Measurements from ENCODE around the gene S1PR2. TPM values are rescaled to one million over a fixed set of nuclear protein-coding genes. Genes with fewer than 3 reads are reported as not detected.

The S1PR2 gene, protein sequence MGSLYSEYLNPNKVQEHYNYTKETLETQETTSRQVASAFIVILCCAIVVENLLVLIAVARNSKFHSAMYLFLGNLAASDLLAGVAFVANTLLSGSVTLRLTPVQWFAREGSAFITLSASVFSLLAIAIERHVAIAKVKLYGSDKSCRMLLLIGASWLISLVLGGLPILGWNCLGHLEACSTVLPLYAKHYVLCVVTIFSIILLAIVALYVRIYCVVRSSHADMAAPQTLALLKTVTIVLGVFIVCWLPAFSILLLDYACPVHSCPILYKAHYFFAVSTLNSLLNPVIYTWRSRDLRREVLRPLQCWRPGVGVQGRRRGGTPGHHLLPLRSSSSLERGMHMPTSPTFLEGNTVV
- total RNA-seq, result 10 to 100 TPM; 18.4 to 19.9 TPM
- 2.2 TPM for polyA plus RNA-seq

DNA sequence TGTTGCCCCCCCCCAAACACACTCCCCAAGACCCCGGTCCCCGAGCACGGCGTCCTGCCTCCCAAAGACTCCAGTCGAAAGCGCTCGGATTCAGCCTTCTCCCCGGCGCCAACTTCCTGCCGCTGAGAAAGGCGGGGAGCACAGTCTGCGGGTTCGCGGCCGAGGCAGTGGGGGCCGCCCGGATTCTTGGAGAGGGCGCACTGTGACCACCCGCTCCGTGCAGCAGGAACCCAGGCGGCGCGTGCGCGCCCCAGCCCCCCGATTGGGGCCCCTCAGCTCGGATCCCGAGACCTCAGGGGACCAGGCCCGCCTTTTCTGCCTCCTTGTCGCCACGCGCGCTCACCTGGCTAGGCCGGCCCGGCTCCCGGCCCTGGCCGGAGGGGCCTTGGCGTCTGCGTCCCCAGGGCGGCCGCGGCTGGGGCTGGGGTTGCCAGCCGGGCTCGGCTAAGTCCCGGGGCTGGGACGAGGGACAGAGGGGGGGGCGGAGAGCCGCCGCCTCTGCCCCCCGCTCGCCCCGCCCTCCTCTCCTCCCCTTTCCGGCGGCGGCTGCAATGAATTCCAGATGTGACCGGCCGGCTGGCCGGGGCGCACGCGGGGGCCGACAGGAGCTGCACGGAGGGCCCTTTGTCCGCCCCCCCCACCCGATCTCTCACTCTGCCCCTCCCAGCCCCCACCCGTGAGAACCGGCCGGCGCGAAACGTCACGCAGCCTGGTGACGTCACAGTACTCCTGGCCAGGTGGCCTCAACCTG, at the start of gene S1PR2:
Gene S1PR2 (minus strand): TSS at position 471 of the 751 bp plus-strand sequence. CDS start 6,426 bp downstream, outside the sequence.
- Histone ChIP-seq H3K9me3 (ENCODE audit: low read length) (no peaks in the 10 kb centered on the region), H3K36me3 (ENCODE audit: insufficient read depth, low read length) (no peaks in the 10 kb centered on the region), H3K27me3 (ENCODE audit: insufficient read depth, low read length, poor library complexity, severe bottlenecking) (no peaks in the 10 kb centered on the region), H3K4me3 (ENCODE audit: low read length) (peak within 1 kb of the TSS; percentile 79), H3K27ac (ENCODE audit: low read depth, low read length) (peak within 1 kb of the TSS; percentile 88), H3K4me1 (ENCODE audit: insufficient read depth, low read length) (peaks cover 31% of the 10 kb centered on the region)
- CTCF ChIA-PET, result interaction anchor here (1.6 to 10.5 kb wide), 2 partner anchors 11 to 19 kb away, joined by 4 to 73 read pairs; no protein-coding TSS in a partner anchor
- peak within 1 kb of the TSS; percentile 77 to 99 (median 92) for H3K27ac Mint-ChIP-seq
- no peaks in the 10 kb centered on the region for H3K27me3 Mint-ChIP-seq
- H3K36me3 Mint-ChIP-seq, result peaks cover 0 to 3% (median 0%) of the 10 kb centered on the region in 3 donors
- POLR2A ChIA-PET, result no interaction called here
- peaks cover 19 to 37% (median 31%) of the 10 kb centered on the region in 3 donors for H3K4me1 Mint-ChIP-seq
- DNase-seq, result peak; percentile 56 to 81 (median 68)
- H3K9me3 Mint-ChIP-seq, result no peaks in the 10 kb centered on the region
- H3K4me3 Mint-ChIP-seq, result peak within 1 kb of the TSS; percentile 85 to 97 (median 90)

- H3K27ac Mint-ChIP-seq, result peak overlapping the region; percentile 24 to 95 (median 92)
- DNase-seq, result no peak
- CTCF ChIA-PET, result interaction anchor here (0.9 to 3.4 kb wide), 6 partner anchors 10 to 109 kb away, joined by 3 to 27 read pairs (median 6); partner anchors contain the start of gene ICAM1
- no peaks in the 10 kb centered on the region for H3K27me3 Mint-ChIP-seq
- H3K4me1 Mint-ChIP-seq, result peaks cover 17 to 30% (median 24%) of the 10 kb centered on the region in 3 donors
- no peaks in the 10 kb centered on the region for H3K9me3 ChIP-seq (ENCODE audit: low read length)
- peak overlapping the region in 6 of 7 donors; percentile 9 to 72 (median 58) for H3K4me3 Mint-ChIP-seq
- POLR2A ChIA-PET, result interaction anchor here (0.7 to 1.3 kb wide), 3 partner anchors 10 to 281 kb away, joined by 4 to 13 read pairs (median 5); partner anchors contain the start of gene ICAM1
- H3K4me3 ChIP-seq (ENCODE audit: low read length), result no peak overlapping the region
- no peaks in the 10 kb centered on the region for H3K27me3 ChIP-seq (ENCODE audit: insufficient read depth, low read length, poor library complexity, severe bottlenecking)
- H3K36me3 ChIP-seq (ENCODE audit: insufficient read depth, low read length), result peaks cover 2% of the 10 kb centered on the region
- no peak overlapping the region for H3K27ac ChIP-seq (ENCODE audit: low read depth, low read length)
- H3K9me3 Mint-ChIP-seq, result no peaks in the 10 kb centered on the region
- peaks cover 3 to 50% (median 5%) of the 10 kb centered on the region in 3 donors for H3K36me3 Mint-ChIP-seq
- no peaks in the 10 kb centered on the region for H3K4me1 ChIP-seq (ENCODE audit: insufficient read depth, low read length)
Measured at GRCh38 chr19:10279737-10280442, 48.8 kb upstream of the S1PR2 start.

DNA sequence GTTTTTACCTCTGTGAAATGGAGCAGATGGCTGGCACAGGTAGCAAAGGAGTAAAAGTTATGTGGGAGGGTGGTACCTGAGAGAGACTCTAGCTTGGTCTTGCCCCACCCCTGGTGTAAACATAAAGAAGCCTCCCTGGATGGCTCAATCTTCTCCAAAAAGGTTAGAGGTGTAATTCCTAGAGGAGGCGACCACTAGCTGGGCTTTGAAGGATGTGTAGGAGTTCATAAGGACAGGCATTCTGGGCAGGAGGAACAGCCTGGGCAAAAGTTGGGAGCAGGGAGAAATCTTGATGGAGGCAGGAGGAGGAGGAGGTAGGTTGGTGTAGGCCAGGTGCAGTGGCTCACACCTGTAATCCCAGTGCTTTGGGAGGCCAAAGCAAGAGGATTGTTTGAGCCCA, 47.8 kb upstream of the S1PR2 start:
- peaks cover 0 to 47% (median 4%) of the 10 kb centered on the region in 3 donors for H3K36me3 Mint-ChIP-seq

DNA sequence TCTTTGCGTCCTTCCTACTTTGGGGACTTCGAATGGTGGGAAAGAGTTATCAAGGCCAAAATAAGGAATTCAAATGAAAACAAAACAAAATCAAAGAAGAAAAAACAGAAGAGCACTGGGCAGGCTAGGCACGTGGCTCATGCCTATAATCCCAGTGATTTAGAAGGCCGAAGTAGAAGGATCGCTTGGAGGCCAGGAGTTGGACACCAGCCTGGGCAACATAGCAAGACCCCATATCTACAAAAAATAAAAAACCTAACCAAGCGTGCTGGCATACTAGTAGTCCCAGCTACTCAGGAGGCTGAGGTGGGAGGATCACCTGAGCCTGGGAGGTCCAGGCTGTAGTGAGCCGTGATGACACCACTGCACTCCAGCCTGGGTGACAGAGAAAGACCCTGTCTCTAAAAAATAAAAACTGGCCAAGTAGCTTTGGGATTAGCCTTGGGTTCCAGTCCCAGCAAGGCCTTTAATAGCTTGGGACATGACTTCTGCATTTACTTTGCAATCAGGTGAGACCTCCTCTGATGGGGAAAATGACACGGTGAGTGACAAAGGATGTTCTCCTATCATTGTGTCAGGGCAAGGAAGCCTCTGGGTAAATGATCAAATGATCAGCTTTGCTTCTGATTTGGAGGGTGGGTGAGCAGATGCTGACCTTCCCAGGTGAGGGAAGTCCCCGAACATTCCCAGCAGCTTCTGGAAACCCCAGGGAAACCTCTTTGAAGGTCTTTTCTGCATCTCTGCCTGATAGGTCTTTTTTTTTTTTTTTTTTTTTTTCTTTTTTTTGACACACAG, 46.9 kb upstream of the S1PR2 start:
- ChIA-PET POLR2A (no interaction called here), CTCF (interaction anchor here (1.0 to 3.4 kb wide), 8 partner anchors 8 to 110 kb away, joined by 3 to 27 read pairs (median 4); partner anchors contain the start of genes ICAM1 and RAVER1)
- DNase-seq, result no peak

More for the DNA sequence above, 47.8 kb upstream of the S1PR2 start:
- ChIA-PET POLR2A (no interaction called here), CTCF (interaction anchor here (1.5 to 3.4 kb wide), 3 partner anchors 9 to 109 kb away, joined by 3 to 27 read pairs (median 17); partner anchors contain the start of gene ICAM1)
- no peak for DNase-seq
- Mint-ChIP-seq H3K27me3 (peaks cover 0 to 1% of the 10 kb centered on the region in 2 donors), H3K27ac (peak overlapping the region in 5 of 8 donors; percentile 11 to 87 (median 73)), H3K9me3 (no peaks in the 10 kb centered on the region), H3K4me3 (peak overlapping the region in 3 of 7 donors; percentile 18 to 61 (median 52)), H3K4me1 (peaks cover 23 to 37% (median 27%) of the 10 kb centered on the region in 3 donors)
- no peak overlapping the region for H3K4me3 ChIP-seq (ENCODE audit: low read length)
- no peaks in the 10 kb centered on the region for H3K36me3 ChIP-seq (ENCODE audit: insufficient read depth, low read length)
- H3K9me3 ChIP-seq (ENCODE audit: low read length), result no peaks in the 10 kb centered on the region
- H3K4me1 ChIP-seq (ENCODE audit: insufficient read depth, low read length), result no peaks in the 10 kb centered on the region
- no peak overlapping the region for H3K27ac ChIP-seq (ENCODE audit: low read depth, low read length)
- no peaks in the 10 kb centered on the region for H3K27me3 ChIP-seq (ENCODE audit: insufficient read depth, low read length, poor library complexity, severe bottlenecking)

GRCh38 chr19:10274589-10274988, 43.5 kb upstream of the S1PR2 start:
- H3K4me1 Mint-ChIP-seq, result peaks cover 36 to 58% (median 39%) of the 10 kb centered on the region in 3 donors
- Histone ChIP-seq H3K4me1 (ENCODE audit: insufficient read depth, low read length) (peaks cover 19% of the 10 kb centered on the region), H3K27ac (ENCODE audit: low read depth, low read length) (no peak overlapping the region), H3K4me3 (ENCODE audit: low read length) (no peak overlapping the region), H3K9me3 (ENCODE audit: low read length) (no peaks in the 10 kb centered on the region), H3K27me3 (ENCODE audit: insufficient read depth, low read length, poor library complexity, severe bottlenecking) (no peaks in the 10 kb centered on the region), H3K36me3 (ENCODE audit: insufficient read depth, low read length) (no peaks in the 10 kb centered on the region)
- H3K9me3 Mint-ChIP-seq, result no peaks in the 10 kb centered on the region
- peaks cover 0 to 1% of the 10 kb centered on the region in 2 donors for H3K27me3 Mint-ChIP-seq
- peak overlapping the region in 2 of 7 donors; percentile 12 to 47 for H3K4me3 Mint-ChIP-seq
- ChIA-PET CTCF (interaction anchor here (1.7 to 11.0 kb wide), 3 partner anchors 16 to 112 kb away, joined by 4 to 355 read pairs (median 71); partner anchors contain the start of genes ICAM5 and TYK2), POLR2A (interaction anchor here (0.5 kb wide), 1 partner anchor 10 kb away, joined by 5 read pairs; no protein-coding TSS in a partner anchor)
- peaks cover 0 to 29% (median 2%) of the 10 kb centered on the region in 3 donors for H3K36me3 Mint-ChIP-seq
- peak overlapping the region in 7 of 8 donors; percentile 6 to 99 (median 48) for H3K27ac Mint-ChIP-seq
- no peak for DNase-seq

More for the DNA sequence above, 46.9 kb upstream of the S1PR2 start:
- H3K27me3 ChIP-seq (ENCODE audit: insufficient read depth, low read length, poor library complexity, severe bottlenecking), result no peaks in the 10 kb centered on the region
- Mint-ChIP-seq H3K4me3 (no peak overlapping the region), H3K27me3 (peaks cover 0 to 1% of the 10 kb centered on the region in 2 donors), H3K9me3 (no peaks in the 10 kb centered on the region), H3K27ac (peak overlapping the region in 5 of 8 donors; percentile 18 to 38 (median 27)), H3K36me3 (peaks cover 0 to 40% (median 4%) of the 10 kb centered on the region in 3 donors), H3K4me1 (peaks cover 24 to 39% (median 28%) of the 10 kb centered on the region in 3 donors)
- H3K4me1 ChIP-seq (ENCODE audit: insufficient read depth, low read length), result no peaks in the 10 kb centered on the region
- H3K36me3 ChIP-seq (ENCODE audit: insufficient read depth, low read length), result no peaks in the 10 kb centered on the region
- H3K27ac ChIP-seq (ENCODE audit: low read depth, low read length), result no peak overlapping the region
- H3K9me3 ChIP-seq (ENCODE audit: low read length), result no peaks in the 10 kb centered on the region
- no peak overlapping the region for H3K4me3 ChIP-seq (ENCODE audit: low read length)

DNA sequence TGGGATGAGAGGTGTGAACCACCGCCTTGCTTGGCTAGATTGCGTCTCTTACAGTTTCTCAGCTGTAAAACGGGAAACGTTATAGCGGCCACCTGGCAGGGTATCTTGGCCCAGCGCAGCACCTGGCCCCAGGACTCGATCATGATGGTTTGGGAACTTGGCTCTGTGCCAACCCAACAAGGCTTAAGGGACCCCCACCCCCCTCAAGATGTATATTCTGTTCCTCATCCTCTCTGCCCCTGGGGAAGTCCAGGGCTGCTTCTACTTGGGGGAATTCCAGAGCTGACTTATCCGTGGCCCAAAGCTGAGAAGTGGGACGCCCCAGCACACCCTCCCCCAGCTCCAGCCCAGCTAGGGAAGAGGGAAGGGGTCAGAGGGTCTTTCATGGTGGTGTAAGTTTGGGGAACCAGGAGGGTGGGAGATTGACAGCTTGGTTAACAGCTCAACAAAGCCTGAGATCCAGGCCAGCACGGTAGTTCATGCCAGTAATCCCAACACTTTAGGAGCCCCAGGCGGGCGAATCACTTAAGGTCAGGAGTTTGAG, 40.5 kb upstream of the S1PR2 start:
- peaks cover 21% of the 10 kb centered on the region for H3K4me1 ChIP-seq (ENCODE audit: insufficient read depth, low read length)
- no peaks in the 10 kb centered on the region for H3K27me3 ChIP-seq (ENCODE audit: insufficient read depth, low read length, poor library complexity, severe bottlenecking)
- ChIA-PET POLR2A (interaction anchor here (0.6 to 3.2 kb wide), 6 partner anchors 17 to 128 kb away, joined by 4 to 47 read pairs (median 7); partner anchors contain the start of genes ICAM4, ICAM5 and TYK2), CTCF (interaction anchor here (0.7 to 11.0 kb wide), 16 partner anchors 8 to 207 kb away, joined by 3 to 355 read pairs (median 5); partner anchors contain the start of genes ICAM5, RAVER1 and TYK2)
- peak overlapping the region; percentile 76 for H3K4me3 ChIP-seq (ENCODE audit: low read length)
- Mint-ChIP-seq H3K9me3 (no peaks in the 10 kb centered on the region), H3K36me3 (peaks cover 0 to 13% (median 0%) of the 10 kb centered on the region in 3 donors), H3K4me1 (peaks cover 26 to 51% (median 31%) of the 10 kb centered on the region in 3 donors), H3K4me3 (peak overlapping the region; percentile 83 to 94 (median 87)), H3K27ac (peak overlapping the region; percentile 90 to 99 (median 95)), H3K27me3 (peaks cover 0 to 2% of the 10 kb centered on the region in 2 donors)
- H3K9me3 ChIP-seq (ENCODE audit: low read length), result no peaks in the 10 kb centered on the region
- H3K27ac ChIP-seq (ENCODE audit: low read depth, low read length), result peak overlapping the region; percentile 87
- DNase-seq, result peak in 3 of 5 donors; percentile 28 to 68 (median 58)
- no peaks in the 10 kb centered on the region for H3K36me3 ChIP-seq (ENCODE audit: insufficient read depth, low read length)
